ENCODE measurements around the gene MARCHF4. TPM values are rescaled to one million over a fixed set of nuclear protein-coding genes. Genes with fewer than 3 reads are reported as not detected.
"Not testable (repeated sequence)": the region's sequence is repeated elsewhere in the genome, so short reads cannot be mapped to it uniquely, and the experiment has no call there.

MARCHF4 gene
- total RNA-seq, 2 experiments from 2014 or later: not detected

DNA sequence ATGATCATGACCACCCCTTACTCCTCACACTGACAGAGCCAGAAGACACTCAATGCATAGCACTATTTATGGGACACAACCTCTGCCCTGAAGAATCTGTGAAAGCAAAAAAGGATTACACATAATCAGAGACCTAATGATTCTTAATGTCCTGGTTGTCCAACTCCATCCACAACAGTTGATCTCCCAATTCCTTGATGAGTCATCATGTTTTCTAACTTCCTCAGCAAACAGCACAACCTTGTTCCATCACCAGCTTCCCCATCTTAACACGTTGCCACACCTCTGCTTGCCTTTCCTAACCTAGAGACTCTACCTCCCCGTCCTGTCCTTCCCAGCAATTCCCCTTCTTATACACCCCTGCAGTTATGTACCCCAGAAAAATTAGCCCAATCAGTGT is 13.2 kb upstream of the MARCHF4 start:
- H3K27ac Mint-ChIP-seq: no peak overlapping the region
- no peak overlapping the region for H3K4me3 Mint-ChIP-seq
- CTCF ChIA-PET: no interaction called here
- H3K36me3 Mint-ChIP-seq (ENCODE audit: low read depth): no peaks in the 10 kb centered on the region
- H3K4me1 Mint-ChIP-seq: peaks cover 11% of the 10 kb centered on the region
- POLR2A ChIA-PET: no interaction called here
- H3K9me3 Mint-ChIP-seq: no peaks in the 10 kb centered on the region
- no peaks in the 10 kb centered on the region for H3K27me3 Mint-ChIP-seq
- no peak for DNase-seq

DNA sequence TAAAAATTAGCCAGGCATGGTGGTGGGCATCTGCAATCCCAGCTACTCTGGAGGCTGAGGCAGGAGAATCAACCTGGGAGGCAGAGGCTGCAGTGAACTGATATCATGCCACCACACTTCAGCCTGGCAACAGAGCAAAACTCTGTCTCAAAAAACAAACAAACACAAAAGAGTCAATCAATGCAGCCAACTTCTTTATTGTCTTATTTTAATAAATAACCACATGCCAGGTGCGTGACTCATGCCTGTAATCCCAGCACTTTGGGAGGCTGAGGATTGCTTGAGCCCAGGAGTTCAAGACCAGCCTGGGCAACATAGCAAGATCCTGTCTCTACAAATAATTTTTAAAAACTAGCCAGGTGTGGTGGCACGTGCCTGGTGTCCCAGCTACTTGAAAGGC is 12.1 kb upstream of the MARCHF4 start:
- H3K4me3 Mint-ChIP-seq; H3K27me3 Mint-ChIP-seq; H3K36me3 Mint-ChIP-seq (ENCODE audit: low read depth); H3K27ac Mint-ChIP-seq; DNase-seq; POLR2A ChIA-PET; H3K9me3 Mint-ChIP-seq; CTCF ChIA-PET: not testable (repeated sequence)
- peaks cover 11% of the 10 kb centered on the region for H3K4me1 Mint-ChIP-seq

DNA sequence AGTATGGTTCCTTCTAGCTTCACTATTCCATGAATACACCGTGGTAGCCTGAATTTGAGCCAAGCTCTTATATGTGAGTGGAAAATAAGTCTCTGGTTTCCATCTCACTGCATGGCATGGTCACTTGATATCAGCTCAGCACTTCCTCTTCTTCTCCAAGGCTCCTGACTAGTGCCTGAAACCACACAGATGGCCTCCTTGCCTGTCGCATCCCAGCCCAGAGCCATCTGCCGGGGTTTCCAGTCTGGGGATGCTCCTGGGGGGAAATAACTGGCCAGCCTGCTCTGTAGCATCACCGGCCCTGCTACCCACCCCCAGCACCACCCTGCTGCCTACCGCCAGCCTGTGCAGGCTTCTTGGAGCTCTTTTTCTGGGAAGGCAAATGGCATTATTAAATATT is 7.7 kb upstream of the MARCHF4 start:
- Mint-ChIP-seq H3K27ac (no peak overlapping the region), H3K36me3 (ENCODE audit: low read depth) (no peaks in the 10 kb centered on the region), H3K9me3 (no peaks in the 10 kb centered on the region), H3K4me1 (no peaks in the 10 kb centered on the region), H3K4me3 (no peak overlapping the region), H3K27me3 (peaks cover 7% of the 10 kb centered on the region)
- DNase-seq: no peak
- CTCF ChIA-PET: no interaction called here
- POLR2A ChIA-PET: no interaction called here

GRCh38 chr2:216375286-216375685 is 3.0 kb upstream of the MARCHF4 start:
- POLR2A ChIA-PET: no interaction called here
- H3K27ac Mint-ChIP-seq: no peak overlapping the region
- DNase-seq: no peak
- H3K4me1 Mint-ChIP-seq: peaks cover 13% of the 10 kb centered on the region
- H3K4me3 Mint-ChIP-seq: no peak overlapping the region
- H3K27me3 Mint-ChIP-seq: peaks cover 36% of the 10 kb centered on the region
- H3K9me3 Mint-ChIP-seq: no peaks in the 10 kb centered on the region
- CTCF ChIA-PET: no interaction called here
- H3K36me3 Mint-ChIP-seq (ENCODE audit: low read depth): no peaks in the 10 kb centered on the region

GRCh38 chr2:216373896-216374295 is 1.6 kb upstream of the MARCHF4 start:
- peaks cover 13% of the 10 kb centered on the region for H3K4me1 Mint-ChIP-seq
- no peaks in the 10 kb centered on the region for H3K9me3 Mint-ChIP-seq
- H3K4me3 Mint-ChIP-seq: no peak overlapping the region
- CTCF ChIA-PET: no interaction called here
- no peak for DNase-seq
- POLR2A ChIA-PET: no interaction called here
- no peak overlapping the region for H3K27ac Mint-ChIP-seq
- H3K36me3 Mint-ChIP-seq (ENCODE audit: low read depth): no peaks in the 10 kb centered on the region
- H3K27me3 Mint-ChIP-seq: peaks cover 46% of the 10 kb centered on the region

DNA sequence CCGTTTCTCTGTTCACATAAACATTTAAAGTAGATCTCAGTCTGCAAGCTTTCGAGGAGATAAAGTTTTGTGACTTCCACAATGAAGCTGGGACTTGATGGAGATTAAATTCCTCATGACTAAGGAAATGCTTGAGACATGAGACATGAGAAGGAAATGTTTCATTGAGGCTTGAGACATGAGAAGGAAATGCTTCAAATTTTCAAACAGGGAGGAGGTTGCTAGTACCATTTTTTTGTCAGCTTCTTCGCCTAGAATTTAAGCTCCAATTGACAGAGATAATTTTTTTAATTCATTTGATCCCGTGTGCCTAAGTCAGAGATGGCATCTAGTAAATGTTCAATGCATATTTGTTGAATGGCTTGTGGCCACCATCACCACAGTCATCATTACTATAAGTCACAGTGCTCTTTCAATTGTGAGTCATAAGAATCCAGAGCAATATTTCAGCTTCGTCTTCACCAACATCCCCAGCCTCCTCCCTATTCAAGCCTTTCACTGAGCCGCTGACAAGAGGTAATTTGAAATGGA is 543 bp upstream of the MARCHF4 start:
- H3K27me3 Mint-ChIP-seq: peaks cover 53% of the 10 kb centered on the region
- no peaks in the 10 kb centered on the region for H3K36me3 Mint-ChIP-seq (ENCODE audit: low read depth)
- peaks cover 13% of the 10 kb centered on the region for H3K4me1 Mint-ChIP-seq
- ChIA-PET CTCF (no interaction called here), POLR2A (interaction anchor here (1.6 kb wide), 1 partner anchor 19 kb away, joined by 8 read pairs; no protein-coding TSS in a partner anchor)
- H3K27ac Mint-ChIP-seq: no peak overlapping the region
- no peaks in the 10 kb centered on the region for H3K9me3 Mint-ChIP-seq
- DNase-seq: no peak
- no peak overlapping the region for H3K4me3 Mint-ChIP-seq

- Mint-ChIP-seq H3K36me3 (ENCODE audit: low read depth) (no peaks in the 10 kb centered on the region), H3K4me1 (peaks cover 13% of the 10 kb centered on the region), H3K4me3 (no peak overlapping the region), H3K27ac (no peak overlapping the region), H3K9me3 (no peaks in the 10 kb centered on the region), H3K27me3 (peaks cover 65% of the 10 kb centered on the region)
- POLR2A ChIA-PET: interaction anchor here (1.6 kb wide), 1 partner anchor 18 kb away, joined by 8 read pairs; no protein-coding TSS in a partner anchor
- CTCF ChIA-PET: interaction anchor here (0.9 kb wide), 1 partner anchor 156 kb away, joined by 3 read pairs; no protein-coding TSS in a partner anchor
- DNase-seq: no peak
Observed at GRCh38 chr2:216370961-216371712, 1.1 kb downstream of the MARCHF4 start.

DNA sequence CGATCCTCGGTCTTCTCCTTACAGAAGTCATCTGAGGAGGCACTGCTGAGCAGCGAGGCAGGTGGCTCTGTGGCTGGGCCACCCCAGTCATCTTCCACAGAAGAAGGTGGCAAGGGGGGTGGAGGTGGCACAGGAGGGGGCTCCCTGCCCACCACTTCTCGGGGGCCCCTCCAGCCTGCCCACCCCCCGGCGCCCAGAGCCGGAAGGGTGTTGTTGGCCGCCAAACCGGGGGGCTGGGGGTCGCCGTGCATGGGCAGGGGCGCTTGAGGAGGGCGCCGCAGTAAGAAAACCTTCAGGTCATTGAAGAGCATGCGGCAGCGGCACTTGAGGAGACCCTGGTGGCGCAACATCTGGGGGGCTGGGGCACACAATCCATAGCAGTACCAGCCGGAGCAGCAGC is 2.5 kb downstream of the MARCHF4 start:
- CTCF ChIA-PET: no interaction called here
- no peak overlapping the region for H3K4me3 Mint-ChIP-seq
- H3K27me3 Mint-ChIP-seq: peaks cover 71% of the 10 kb centered on the region

DNA sequence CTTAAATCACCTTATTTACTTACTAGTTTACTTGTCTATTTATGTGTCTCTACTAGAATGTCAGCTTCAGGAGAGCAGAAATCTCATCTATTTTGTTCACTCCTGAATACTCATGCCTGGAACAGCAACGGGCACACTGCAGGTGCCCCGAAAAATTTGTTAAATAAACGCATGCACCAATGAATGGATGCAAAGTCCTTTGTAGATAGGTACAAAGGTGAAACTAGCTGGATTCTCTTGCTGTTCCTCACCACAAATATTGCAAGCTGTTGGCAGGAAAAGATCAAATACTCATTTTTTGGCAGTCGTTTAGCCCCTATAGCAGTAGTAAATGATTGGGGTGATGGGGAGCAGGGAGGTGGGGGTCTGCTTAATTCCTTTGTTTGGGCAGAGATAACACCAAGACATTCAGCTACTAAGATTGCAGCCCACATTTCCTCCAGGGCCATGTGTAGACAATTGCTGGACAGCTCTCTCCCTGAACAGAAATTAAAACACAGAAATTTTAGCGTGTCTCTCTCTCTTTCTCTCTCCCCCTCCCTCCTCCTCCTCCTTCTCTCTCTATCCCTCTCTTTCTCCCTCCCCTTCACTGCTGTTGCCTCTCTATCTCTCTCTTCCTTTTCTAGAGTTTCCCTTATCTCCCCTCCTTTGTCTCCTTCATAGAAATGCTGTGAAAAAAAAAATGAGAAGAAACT is 5.4 kb downstream of the MARCHF4 start:
- Mint-ChIP-seq H3K4me1 (peaks cover 6% of the 10 kb centered on the region), H3K27me3 (peaks cover 58% of the 10 kb centered on the region), H3K36me3 (ENCODE audit: low read depth) (no peaks in the 10 kb centered on the region), H3K4me3 (no peak overlapping the region), H3K27ac (no peak overlapping the region), H3K9me3 (no peaks in the 10 kb centered on the region)
- CTCF ChIA-PET: interaction anchor here (0.6 kb wide), 1 partner anchor 152 kb away, joined by 3 read pairs; no protein-coding TSS in a partner anchor
- POLR2A ChIA-PET: no interaction called here
- DNase-seq: no peak

More for the DNA sequence above, 2.5 kb downstream of the MARCHF4 start:
- no peak for DNase-seq
- H3K9me3 Mint-ChIP-seq: no peaks in the 10 kb centered on the region
- no peaks in the 10 kb centered on the region for H3K36me3 Mint-ChIP-seq (ENCODE audit: low read depth)
- peaks cover 13% of the 10 kb centered on the region for H3K4me1 Mint-ChIP-seq
- POLR2A ChIA-PET: no interaction called here
- no peak overlapping the region for H3K27ac Mint-ChIP-seq

DNA sequence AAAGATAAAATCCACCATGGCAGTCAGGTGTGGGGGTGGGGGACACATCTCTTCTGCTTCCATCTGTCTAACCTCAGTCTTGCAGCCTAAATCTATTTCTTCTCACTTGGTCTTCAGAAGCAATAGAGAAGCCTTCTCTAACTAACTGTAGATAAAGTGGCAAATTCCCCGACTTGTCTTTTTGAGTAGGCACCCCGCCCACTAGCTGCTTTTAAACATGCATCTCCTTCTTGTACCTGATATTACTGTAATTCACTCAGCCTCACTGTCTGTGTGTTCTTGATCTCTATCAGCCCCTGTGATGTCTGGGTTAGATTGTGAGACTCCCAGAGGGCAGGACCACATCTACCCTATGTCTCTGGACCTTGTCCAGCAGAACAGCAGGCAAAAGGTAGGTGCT is 6.8 kb downstream of the MARCHF4 start:
- Mint-ChIP-seq H3K4me3 (no peak overlapping the region), H3K4me1 (peaks cover under 1% of the 10 kb centered on the region), H3K27ac (no peak overlapping the region), H3K27me3 (peaks cover 52% of the 10 kb centered on the region), H3K9me3 (no peaks in the 10 kb centered on the region), H3K36me3 (ENCODE audit: low read depth) (no peaks in the 10 kb centered on the region)
- ChIA-PET CTCF (no interaction called here), POLR2A (no interaction called here)
- no peak for DNase-seq

DNA sequence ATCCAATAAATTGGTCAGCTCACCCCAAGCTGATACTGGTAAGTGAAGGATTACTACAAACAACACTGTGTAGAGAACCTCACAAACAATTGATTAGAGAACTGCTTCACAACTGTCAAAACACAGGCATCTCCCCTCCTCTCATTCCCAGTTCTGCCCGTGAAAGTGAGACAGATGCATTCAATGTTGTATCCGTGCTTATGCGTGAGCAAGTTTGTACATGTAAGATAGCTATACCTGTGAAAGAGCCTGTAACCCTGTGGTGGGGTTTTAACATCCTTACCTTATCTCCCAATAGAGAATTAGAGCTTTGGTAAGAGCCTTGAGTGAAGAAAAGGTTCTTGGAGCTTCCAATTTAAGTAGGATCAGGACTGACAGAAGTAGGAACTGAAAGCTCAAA is 9.1 kb downstream of the MARCHF4 start:
- Mint-ChIP-seq H3K36me3 (ENCODE audit: low read depth) (no peaks in the 10 kb centered on the region), H3K27me3 (peaks cover 45% of the 10 kb centered on the region), H3K27ac (no peak overlapping the region), H3K4me1 (no peaks in the 10 kb centered on the region), H3K4me3 (no peak overlapping the region), H3K9me3 (no peaks in the 10 kb centered on the region)
- no peak for DNase-seq
- POLR2A ChIA-PET: no interaction called here
- CTCF ChIA-PET: interaction anchor here (1.0 kb wide), 1 partner anchor 13 kb away, joined by 3 read pairs; no protein-coding TSS in a partner anchor

DNA sequence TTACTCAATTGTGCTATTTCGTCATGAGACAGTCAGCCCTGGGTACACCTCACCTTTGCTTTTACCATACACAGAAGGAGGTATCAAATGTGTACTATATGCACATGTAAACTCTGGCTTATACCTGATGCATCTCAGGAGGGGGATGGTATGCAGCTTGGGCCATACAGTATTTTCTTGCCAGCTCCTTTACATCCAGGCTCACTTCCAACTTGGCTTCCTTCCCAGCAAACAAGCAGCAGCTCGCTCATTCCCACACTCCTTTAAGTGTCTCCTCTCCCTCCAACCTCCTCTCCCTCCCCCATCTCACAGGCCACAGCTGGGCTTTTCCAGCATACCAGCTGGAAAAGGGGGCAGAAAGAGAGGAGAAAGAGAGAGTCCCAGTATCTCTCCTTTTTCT is 9.6 kb downstream of the MARCHF4 start:
- ChIA-PET POLR2A (no interaction called here), CTCF (interaction anchor here (1.0 kb wide), 1 partner anchor 12 kb away, joined by 3 read pairs; no protein-coding TSS in a partner anchor)
- no peak overlapping the region for H3K4me3 Mint-ChIP-seq
- no peaks in the 10 kb centered on the region for H3K9me3 Mint-ChIP-seq
- no peak overlapping the region for H3K27ac Mint-ChIP-seq
- no peak for DNase-seq
- peaks cover 44% of the 10 kb centered on the region for H3K27me3 Mint-ChIP-seq
- H3K36me3 Mint-ChIP-seq (ENCODE audit: low read depth): no peaks in the 10 kb centered on the region
- H3K4me1 Mint-ChIP-seq: no peaks in the 10 kb centered on the region

GRCh38 chr2:216355711-216356110 is 16.6 kb downstream of the MARCHF4 start:
- POLR2A ChIA-PET: no interaction called here
- no peak for DNase-seq
- Mint-ChIP-seq H3K27ac (no peak overlapping the region), H3K4me1 (peaks cover 33% of the 10 kb centered on the region), H3K9me3 (no peaks in the 10 kb centered on the region), H3K27me3 (peaks cover 15% of the 10 kb centered on the region), H3K36me3 (ENCODE audit: low read depth) (no peaks in the 10 kb centered on the region), H3K4me3 (no peak overlapping the region)
- CTCF ChIA-PET: no interaction called here
